Cortex of kidney (tissue), 1 donor: Measurements from ENCODE around the gene XPC.
"Not testable (repeated sequence)": the region's sequence is repeated elsewhere in the genome, so short reads cannot be mapped to it uniquely, and the experiment has no call there.

Experiments used
- DNase-seq: peaks from one replicate; lab custom pipeline; 2025; lab: John Stamatoyannopoulos, UW

XPC gene

GRCh38 chr3:14133188-14133800 lies 45.1 kb downstream of the XPC start:
- DNase-seq, result no peak

GRCh38 chr3:14132689-14133088 lies 45.7 kb downstream of the XPC start:
- no peak for DNase-seq

- no peak for DNase-seq
Measured at GRCh38 chr3:14132120-14132519, 46.3 kb downstream of the XPC start.

GRCh38 chr3:14131134-14131533 lies 47.3 kb downstream of the XPC start:
- no peak for DNase-seq

GRCh38 chr3:14130707-14131106 lies 47.7 kb downstream of the XPC start:
- DNase-seq, result no peak

GRCh38 chr3:14130230-14130629 lies 48.2 kb downstream of the XPC start:
- no peak for DNase-seq

GRCh38 chr3:14129296-14129695 lies 49.1 kb downstream of the XPC start:
- DNase-seq, result no peak

- no peak for DNase-seq
Measured at GRCh38 chr3:14128724-14129123, 49.7 kb downstream of the XPC start.

GRCh38 chr3:14127516-14128161 lies 50.8 kb downstream of the XPC start:
- DNase-seq, result no peak

GRCh38 chr3:14126887-14127505 lies 51.4 kb downstream of the XPC start:
- DNase-seq, result no peak

GRCh38 chr3:14126017-14126886 lies 52.1 kb downstream of the XPC start:
- no peak for DNase-seq

GRCh38 chr3:14125193-14126016 lies 53.0 kb downstream of the XPC start:
- DNase-seq, result no peak

- DNase-seq, result peak; percentile 61
Measured at GRCh38 chr3:14124615-14125192, 53.7 kb downstream of the XPC start, which contains the start of the genes CHCHD4 and TMEM43. CHCHD4 (minus strand) TSS chr3:14124870; CDS start chr3:14124676, 194 bp downstream. TMEM43 (plus strand) TSS chr3:14125052; CDS start chr3:14125194, 142 bp downstream.

- DNase-seq, result no peak
Measured at GRCh38 chr3:14124223-14124614, 54.2 kb downstream of the XPC start.

GRCh38 chr3:14123308-14124222 lies 54.8 kb downstream of the XPC start:
- no peak for DNase-seq

GRCh38 chr3:14122301-14122700 lies 56.1 kb downstream of the XPC start:
- DNase-seq, result no peak

GRCh38 chr3:14121859-14122258 lies 56.5 kb downstream of the XPC start:
- DNase-seq, result no peak

GRCh38 chr3:14120921-14121448 lies 57.4 kb downstream of the XPC start:
- not testable (repeated sequence) for DNase-seq

- DNase-seq, result no peak
Measured at GRCh38 chr3:14120111-14120920, 58.1 kb downstream of the XPC start.
